ENCODE measurements around the gene DUOX1. TPM values are rescaled to one million over a fixed set of nuclear protein-coding genes. Genes with fewer than 3 reads are reported as not detected.

Gene DUOX1
- total and polyA plus RNA-seq, 9 of the 15 experiments (the other 6 are each of a cell fraction or from before 2014, with no cell fraction given) = 0.01 to 0.22 (median 0.01) TPM; not detected in 6

- TF ChIP-seq THRB (CRISPR knock-in tag; conservative IDR thresholded peaks at IDR 0.05) = no peak
- TF ChIP-seq, protein P1, sequence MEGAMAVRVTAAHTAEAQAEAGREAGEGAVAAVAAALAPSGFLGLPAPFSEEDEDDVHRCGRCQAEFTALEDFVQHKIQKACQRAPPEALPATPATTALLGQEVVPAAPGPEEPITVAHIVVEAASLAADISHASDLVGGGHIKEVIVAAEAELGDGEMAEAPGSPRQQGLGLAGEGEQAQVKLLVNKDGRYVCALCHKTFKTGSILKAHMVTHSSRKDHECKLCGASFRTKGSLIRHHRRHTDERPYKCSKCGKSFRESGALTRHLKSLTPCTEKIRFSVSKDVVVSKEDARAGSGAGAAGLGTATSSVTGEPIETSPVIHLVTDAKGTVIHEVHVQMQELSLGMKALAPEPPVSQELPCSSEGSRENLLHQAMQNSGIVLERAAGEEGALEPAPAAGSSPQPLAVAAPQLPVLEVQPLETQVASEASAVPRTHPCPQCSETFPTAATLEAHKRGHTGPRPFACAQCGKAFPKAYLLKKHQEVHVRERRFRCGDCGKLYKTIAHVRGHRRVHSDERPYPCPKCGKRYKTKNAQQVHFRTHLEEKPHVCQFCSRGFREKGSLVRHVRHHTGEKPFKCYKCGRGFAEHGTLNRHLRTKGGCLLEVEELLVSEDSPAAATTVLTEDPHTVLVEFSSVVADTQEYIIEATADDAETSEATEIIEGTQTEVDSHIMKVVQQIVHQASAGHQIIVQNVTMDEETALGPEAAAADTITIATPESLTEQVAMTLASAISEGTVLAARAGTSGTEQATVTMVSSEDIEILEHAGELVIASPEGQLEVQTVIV (CRISPR knock-in tag; IDR thresholded peaks at IDR 0.05; ENCODE audit: borderline replicate concordance) = no peak
- TF ChIP-seq ZBTB12 (CRISPR knock-in tag; IDR thresholded peaks at IDR 0.05) = no peak
- no peak for TF ChIP-seq ETV6 (IDR thresholded peaks at IDR 0.05; ENCODE audit: borderline replicate concordance in 1 of 2, low read depth in 2 of 2, low read length in 1 of 2)
- TF ChIP-seq ETV6 (CRISPR knock-in tag; IDR thresholded peaks at IDR 0.05; ENCODE audit: borderline replicate concordance) = no peak
- TF ChIP-seq MEF2A (IDR thresholded peaks at IDR 0.05; ENCODE audit: control insufficient read depth, low read depth, low read length) = no peak
- TF ChIP-seq RBM34 (IDR thresholded peaks at IDR 0.05; ENCODE audit: borderline replicate concordance, insufficient read depth, low read length) = no peak
- TF ChIP-seq SNRNP70 (optimal IDR thresholded peaks at IDR 0.05; ENCODE audit: low read depth, low read length) = no peak
- no peak for TF ChIP-seq SMARCA5 (IDR thresholded peaks at IDR 0.05)
- no peak for TF ChIP-seq ZNF384 (IDR thresholded peaks at IDR 0.05; ENCODE audit: low read depth, low read length)
- no peak for TF ChIP-seq ZBTB17 (CRISPR knock-in tag; IDR thresholded peaks at IDR 0.05)
- TF ChIP-seq, protein P2, sequence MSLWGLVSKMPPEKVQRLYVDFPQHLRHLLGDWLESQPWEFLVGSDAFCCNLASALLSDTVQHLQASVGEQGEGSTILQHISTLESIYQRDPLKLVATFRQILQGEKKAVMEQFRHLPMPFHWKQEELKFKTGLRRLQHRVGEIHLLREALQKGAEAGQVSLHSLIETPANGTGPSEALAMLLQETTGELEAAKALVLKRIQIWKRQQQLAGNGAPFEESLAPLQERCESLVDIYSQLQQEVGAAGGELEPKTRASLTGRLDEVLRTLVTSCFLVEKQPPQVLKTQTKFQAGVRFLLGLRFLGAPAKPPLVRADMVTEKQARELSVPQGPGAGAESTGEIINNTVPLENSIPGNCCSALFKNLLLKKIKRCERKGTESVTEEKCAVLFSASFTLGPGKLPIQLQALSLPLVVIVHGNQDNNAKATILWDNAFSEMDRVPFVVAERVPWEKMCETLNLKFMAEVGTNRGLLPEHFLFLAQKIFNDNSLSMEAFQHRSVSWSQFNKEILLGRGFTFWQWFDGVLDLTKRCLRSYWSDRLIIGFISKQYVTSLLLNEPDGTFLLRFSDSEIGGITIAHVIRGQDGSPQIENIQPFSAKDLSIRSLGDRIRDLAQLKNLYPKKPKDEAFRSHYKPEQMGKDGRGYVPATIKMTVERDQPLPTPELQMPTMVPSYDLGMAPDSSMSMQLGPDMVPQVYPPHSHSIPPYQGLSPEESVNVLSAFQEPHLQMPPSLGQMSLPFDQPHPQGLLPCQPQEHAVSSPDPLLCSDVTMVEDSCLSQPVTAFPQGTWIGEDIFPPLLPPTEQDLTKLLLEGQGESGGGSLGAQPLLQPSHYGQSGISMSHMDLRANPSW (CRISPR knock-in tag; IDR thresholded peaks at IDR 0.05) = no peak
- TF ChIP-seq ZNF639 (CRISPR knock-in tag; conservative IDR thresholded peaks at IDR 0.05 in 1 of 2, IDR thresholded peaks at IDR 0.05 in 1 of 2) = no peak
- no peak for TF ChIP-seq DMBX1 (CRISPR knock-in tag; IDR thresholded peaks at IDR 0.05; ENCODE audit: borderline replicate concordance)
- 0 out of 2 replicates have a peak, but pooled peaks have one; percentile 71 for TF ChIP-seq ZNF764 (CRISPR knock-in tag; IDR thresholded peaks at IDR 0.05; ENCODE audit: low read depth)
- no peak for TF ChIP-seq SMARCB1 (IDR thresholded peaks at IDR 0.05; ENCODE audit: insufficient read length, low read depth)
Measured at GRCh38 chr15:45200799-45201556, 71.2 kb downstream of the DUOX1 start (continued).
